ENCODE data around the gene SF3A2. TPM values are rescaled to one million over a fixed set of nuclear protein-coding genes. Genes with fewer than 3 reads are reported as not detected.
A peak's percentile ranks its signal among the peaks of the same experiment; 100 is the strongest.

The SF3A2 gene
- total and polyA plus RNA-seq, 10 of the 15 experiments (the other 5 are each of a cell fraction or from before 2014, with no cell fraction given), result 0.33 to 143 (median 30.6) TPM

- ChIA-PET CTCF (interaction anchor here (0.7 kb wide), 1 partner anchor 8 kb away, joined by 3 read pairs; no protein-coding TSS in a partner anchor), RAD21 (ENCODE audit: unreplicated experiment) (interaction anchor here (0.9 to 1.7 kb wide), 3 partner anchors 30 to 98 kb away, joined by 3 to 5 read pairs (median 4); no protein-coding TSS in a partner anchor), POLR2A (interaction anchor here (0.5 to 3.1 kb wide), 3 partner anchors 8 to 184 kb away, joined by 3 to 36 read pairs (median 6); no protein-coding TSS in a partner anchor), SMC1A (ENCODE audit: uncharacterized antibody, unreplicated experiment) (interaction anchor here (1.0 kb wide), 1 partner anchor 11 kb away, joined by 3 read pairs; no protein-coding TSS in a partner anchor)
- H3K9me3 ChIP-seq (replicated peaks; ENCODE audit: control insufficient read depth, insufficient read depth, low read length), result no peaks in the 10 kb centered on the region
- peaks cover 56% of the 10 kb centered on the region for H3K79me2 ChIP-seq (ENCODE audit: control insufficient read depth, insufficient read depth, low read length)
- peak overlapping the region; percentile 95 for H3K4me3 ChIP-seq
- peak overlapping the region; percentile 81 for H2AFZ ChIP-seq (ENCODE audit: control insufficient read depth, low read depth, low read length)
- H3K4me2 ChIP-seq (ENCODE audit: control insufficient read depth, insufficient read depth), result peak overlapping the region; percentile 44; the same call in 1 of the 2 replicates
- peak overlapping the region; percentile 97 for H3K9ac ChIP-seq (ENCODE audit: control insufficient read depth, insufficient read depth, low read length)
- peak overlapping the region; percentile 89 for H3K27ac ChIP-seq (ENCODE audit: control insufficient read depth, insufficient read depth)
- no peak for FAIRE-seq
- H3K27me3 ChIP-seq (replicated peaks in 1 of 2; ENCODE audit: control insufficient read depth in 2 of 2, insufficient read depth in 2 of 2, low read length in 1 of 2), result no peaks in the 10 kb centered on the region
- H3K36me3 ChIP-seq (ENCODE audit: control insufficient read depth in 2 of 2, insufficient read depth in 2 of 2, low read length in 1 of 2), result peaks cover 4 to 13% of the 10 kb centered on the region in 2 experiments
- DNase-seq (ENCODE audit: low read depth, low spot score), result peak; percentile 66
- TSS peak; percentile 71 for BruUV-seq (replicated peaks)
- peaks cover 13% of the 10 kb centered on the region for H4K20me1 ChIP-seq (ENCODE audit: control insufficient read depth, insufficient read depth)
- peaks cover 21% of the 10 kb centered on the region for H3K4me1 ChIP-seq (ENCODE audit: control insufficient read depth, insufficient read depth, low read length)
- intact Hi-C loops (cut with micrococcal nuclease; ENCODE audit: unreplicated experiment), result loop anchor here (5.0 to 10.0 kb wide), 4 partner anchors 102 to 515 kb away; partner anchors contain the start of genes IZUMO4, MOB3A, SGTA and THOP1
- 1% methylated on average over 87 of the region's 103 CpGs for WGBS (ENCODE audit: insufficient coverage, insufficient replicate concordance, low lambda C conversion rate, missing lambda C conversion rate)
- ATAC-seq, result peak; percentile 61
- in situ Hi-C loops (cut with MboI), result loop anchor here (5.0 to 10.0 kb wide), 3 partner anchors 32 to 345 kb away; partner anchors contain the start of genes PLEKHJ1 and SF3A2
- TF ChIP-seq CHD1 (IDR thresholded peaks at IDR 0.05; ENCODE audit: low read depth, low read length) (peak; percentile 87), MXI1 (IDR thresholded peaks at IDR 0.05; ENCODE audit: low read depth, low read length) (peak; percentile 64), RB1 (IDR thresholded peaks at IDR 0.05; ENCODE audit: borderline replicate concordance) (peak; percentile 47; the same call in 1 of the 2 replicates), CEBPB (IDR thresholded peaks at IDR 0.05; ENCODE audit: borderline replicate concordance in 1 of 2, low read depth in 2 of 2, low read length in 2 of 2) (no peak), IRF4 (IDR thresholded peaks at IDR 0.05; ENCODE audit: low read depth, low read length) (no peak), TAF1 (IDR thresholded peaks at IDR 0.05; ENCODE audit: borderline replicate concordance, low read depth, low read length) (peak; percentile 100), CBX5 (IDR thresholded peaks at IDR 0.05; ENCODE audit: low read depth) (no peak), NFXL1 (IDR thresholded peaks at IDR 0.05; ENCODE audit: borderline replicate concordance) (no peak), MEF2B (IDR thresholded peaks at IDR 0.05; ENCODE audit: partially characterized antibody, poor library complexity, severe bottlenecking) (no peak), FOXK2 (IDR thresholded peaks at IDR 0.05) (no peak), ZZZ3 (IDR thresholded peaks at IDR 0.05; ENCODE audit: control insufficient read depth, insufficient read length, low read depth) (no peak), RELA (IDR thresholded peaks at IDR 0.05; ENCODE audit: borderline replicate concordance, partially characterized antibody) (peak; percentile 63), RUNX3 (IDR thresholded peaks at IDR 0.05; ENCODE audit: low read length) (peak; percentile 49; the same call in 1 of the 2 replicates), ZSCAN29 (IDR thresholded peaks at IDR 0.05) (no peak)
- TF ChIP-seq, protein P1, sequence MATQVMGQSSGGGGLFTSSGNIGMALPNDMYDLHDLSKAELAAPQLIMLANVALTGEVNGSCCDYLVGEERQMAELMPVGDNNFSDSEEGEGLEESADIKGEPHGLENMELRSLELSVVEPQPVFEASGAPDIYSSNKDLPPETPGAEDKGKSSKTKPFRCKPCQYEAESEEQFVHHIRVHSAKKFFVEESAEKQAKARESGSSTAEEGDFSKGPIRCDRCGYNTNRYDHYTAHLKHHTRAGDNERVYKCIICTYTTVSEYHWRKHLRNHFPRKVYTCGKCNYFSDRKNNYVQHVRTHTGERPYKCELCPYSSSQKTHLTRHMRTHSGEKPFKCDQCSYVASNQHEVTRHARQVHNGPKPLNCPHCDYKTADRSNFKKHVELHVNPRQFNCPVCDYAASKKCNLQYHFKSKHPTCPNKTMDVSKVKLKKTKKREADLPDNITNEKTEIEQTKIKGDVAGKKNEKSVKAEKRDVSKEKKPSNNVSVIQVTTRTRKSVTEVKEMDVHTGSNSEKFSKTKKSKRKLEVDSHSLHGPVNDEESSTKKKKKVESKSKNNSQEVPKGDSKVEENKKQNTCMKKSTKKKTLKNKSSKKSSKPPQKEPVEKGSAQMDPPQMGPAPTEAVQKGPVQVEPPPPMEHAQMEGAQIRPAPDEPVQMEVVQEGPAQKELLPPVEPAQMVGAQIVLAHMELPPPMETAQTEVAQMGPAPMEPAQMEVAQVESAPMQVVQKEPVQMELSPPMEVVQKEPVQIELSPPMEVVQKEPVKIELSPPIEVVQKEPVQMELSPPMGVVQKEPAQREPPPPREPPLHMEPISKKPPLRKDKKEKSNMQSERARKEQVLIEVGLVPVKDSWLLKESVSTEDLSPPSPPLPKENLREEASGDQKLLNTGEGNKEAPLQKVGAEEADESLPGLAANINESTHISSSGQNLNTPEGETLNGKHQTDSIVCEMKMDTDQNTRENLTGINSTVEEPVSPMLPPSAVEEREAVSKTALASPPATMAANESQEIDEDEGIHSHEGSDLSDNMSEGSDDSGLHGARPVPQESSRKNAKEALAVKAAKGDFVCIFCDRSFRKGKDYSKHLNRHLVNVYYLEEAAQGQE (IDR thresholded peaks at IDR 0.05; ENCODE audit: low read depth, low read length), result peak; percentile 59
- TF ChIP-seq, protein P2, sequence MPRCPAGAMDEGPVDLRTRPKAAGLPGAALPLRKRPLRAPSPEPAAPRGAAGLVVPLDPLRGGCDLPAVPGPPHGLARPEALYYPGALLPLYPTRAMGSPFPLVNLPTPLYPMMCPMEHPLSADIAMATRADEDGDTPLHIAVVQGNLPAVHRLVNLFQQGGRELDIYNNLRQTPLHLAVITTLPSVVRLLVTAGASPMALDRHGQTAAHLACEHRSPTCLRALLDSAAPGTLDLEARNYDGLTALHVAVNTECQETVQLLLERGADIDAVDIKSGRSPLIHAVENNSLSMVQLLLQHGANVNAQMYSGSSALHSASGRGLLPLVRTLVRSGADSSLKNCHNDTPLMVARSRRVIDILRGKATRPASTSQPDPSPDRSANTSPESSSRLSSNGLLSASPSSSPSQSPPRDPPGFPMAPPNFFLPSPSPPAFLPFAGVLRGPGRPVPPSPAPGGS (IDR thresholded peaks at IDR 0.05; ENCODE audit: borderline replicate concordance, insufficient read depth, low read depth, low read length, poor library complexity, severe bottlenecking), result no peak
These were observed 32.9 kb downstream of the SF3A2 start for GRCh38 chr19:2269244-2270156.
